A549 (cell line): ENCODE results near the gene CNPY4.

Experiments
- JUN ChIP-seq, 2 experiments: fragments of >200 bp; sonication (Bioruptor Twin); formaldehyde crosslinking; IDR thresholded peaks; 2 replicates in 1 of 2; 3 replicates in 1 of 2; pipeline ENCODE4 v1.6.1; 2016 to 2017
- JUNB ChIP-seq: fragments of >200 bp; sonication (Bioruptor Twin); formaldehyde crosslinking; IDR thresholded peaks from 2 replicates; pipeline ENCODE4 v1.6.1; 2016

GRCh38 chr7:100106633-100107032, 12.8 kb upstream of the CNPY4 start:
- TF ChIP-seq JUNB (no peak), JUN (IDR thresholded peaks at IDR 0.05) (no peak)
